Osteocyte (in vitro differentiated cells): ENCODE data around the gene ST3GAL5. TPM values are rescaled to one million over a fixed set of nuclear protein-coding genes. Genes with fewer than 3 reads are reported as not detected.
"Not testable (repeated sequence)": the region's sequence is repeated elsewhere in the genome, so short reads cannot be mapped to it uniquely, and the experiment has no call there.

Source experiments
- DNase-seq: peaks from one replicate; pipeline ENCODE4 v3.0.0; 2021; ENCODE audit warnings: mixed read lengths; ENCODE audit not compliant: unreplicated experiment; ENCODE audit errors: extremely low spot score
- H3K27ac Mint-ChIP-seq: one replicate; pipeline ENCODE4 v1.8.0; 2021; ENCODE audit warnings: mild to moderate bottlenecking, mixed read lengths; ENCODE audit not compliant: unreplicated experiment
- H3K27me3 Mint-ChIP-seq: one replicate; pipeline ENCODE4 v1.8.0; 2021; ENCODE audit warnings: mixed read lengths; ENCODE audit not compliant: unreplicated experiment
- H3K36me3 Mint-ChIP-seq: one replicate; pipeline ENCODE4 v1.8.0; 2021; ENCODE audit warnings: mixed read lengths; ENCODE audit not compliant: unreplicated experiment
- H3K4me1 Mint-ChIP-seq: one replicate; pipeline ENCODE4 v1.8.0; 2021; ENCODE audit warnings: mixed read lengths; ENCODE audit not compliant: unreplicated experiment
- H3K4me3 Mint-ChIP-seq: one replicate; pipeline ENCODE4 v1.8.0; 2021; ENCODE audit warnings: mild to moderate bottlenecking, moderate library complexity, mixed read lengths; ENCODE audit not compliant: unreplicated experiment
- H3K9me3 Mint-ChIP-seq: one replicate; pipeline ENCODE4 v1.8.0; 2021; ENCODE audit warnings: mixed read lengths; ENCODE audit not compliant: unreplicated experiment
- CTCF ChIP-seq: fragments of 200-600 bp; sonication (generic); IDR thresholded peaks from 2 replicates; pipeline ENCODE4 v1.5.0; 2021; ENCODE audit warnings: antibody characterized with exemption, mild to moderate bottlenecking, moderate library complexity
- total RNA-seq: library from RNA; stranded (reverse); gene quantifications from 2 replicates; pipeline ENCODE4 v1.2.1, GENCODE V29; 2021

ST3GAL5 gene
- total RNA-seq, 1 donor from 2014 or later = 42.2 TPM

- peak overlapping the region; percentile 74 for H3K27ac Mint-ChIP-seq
- no peak for DNase-seq
- TF ChIP-seq CTCF = peak; percentile 35
- H3K4me1 Mint-ChIP-seq = peaks cover 63% of the 10 kb centered on the region
- peak overlapping the region; percentile 79 for H3K4me3 Mint-ChIP-seq
- H3K27me3 Mint-ChIP-seq = no peaks in the 10 kb centered on the region
- H3K36me3 Mint-ChIP-seq = peaks cover 6% of the 10 kb centered on the region
- no peaks in the 10 kb centered on the region for H3K9me3 Mint-ChIP-seq
Measured at GRCh38 chr2:85887566-85888019, 1.2 kb downstream of the ST3GAL5 start.

GRCh38 chr2:85886590-85886989, 2.2 kb downstream of the ST3GAL5 start:
- peaks cover 58% of the 10 kb centered on the region for H3K4me1 Mint-ChIP-seq
- H3K36me3 Mint-ChIP-seq = peaks cover 6% of the 10 kb centered on the region
- DNase-seq = no peak
- H3K4me3 Mint-ChIP-seq = peak overlapping the region; percentile 79
- no peak for TF ChIP-seq CTCF
- H3K9me3 Mint-ChIP-seq = no peaks in the 10 kb centered on the region
- H3K27me3 Mint-ChIP-seq = no peaks in the 10 kb centered on the region
- peak overlapping the region; percentile 74 for H3K27ac Mint-ChIP-seq

- no peak for TF ChIP-seq CTCF
- Mint-ChIP-seq H3K27ac (peak overlapping the region; percentile 74), H3K9me3 (no peaks in the 10 kb centered on the region), H3K4me1 (peaks cover 60% of the 10 kb centered on the region), H3K36me3 (peaks cover 10% of the 10 kb centered on the region), H3K4me3 (peak overlapping the region; percentile 79), H3K27me3 (no peaks in the 10 kb centered on the region)
- no peak for DNase-seq
Measured at GRCh38 chr2:85886141-85886540, 2.6 kb downstream of the ST3GAL5 start.

GRCh38 chr2:85881781-85882180, 7.0 kb downstream of the ST3GAL5 start:
- DNase-seq, H3K9me3 Mint-ChIP-seq, H3K27me3 Mint-ChIP-seq, H3K4me3 Mint-ChIP-seq, H3K27ac Mint-ChIP-seq: not testable (repeated sequence)
- H3K36me3 Mint-ChIP-seq = peaks cover 16% of the 10 kb centered on the region
- H3K4me1 Mint-ChIP-seq = peaks cover 60% of the 10 kb centered on the region

- Mint-ChIP-seq H3K36me3 (peaks cover 16% of the 10 kb centered on the region), H3K4me1 (peaks cover 51% of the 10 kb centered on the region)
- not testable (repeated sequence) for H3K4me3 Mint-ChIP-seq, H3K9me3 Mint-ChIP-seq, H3K27me3 Mint-ChIP-seq, H3K27ac Mint-ChIP-seq, DNase-seq
Measured at GRCh38 chr2:85880716-85881328, 8.0 kb downstream of the ST3GAL5 start.

GRCh38 chr2:85878719-85879370, 9.9 kb downstream of the ST3GAL5 start:
- H3K4me3 Mint-ChIP-seq = no peak overlapping the region
- TF ChIP-seq CTCF = no peak
- no peak for DNase-seq
- no peaks in the 10 kb centered on the region for H3K9me3 Mint-ChIP-seq
- peak overlapping the region; percentile 66 for H3K27ac Mint-ChIP-seq
- peaks cover 46% of the 10 kb centered on the region for H3K4me1 Mint-ChIP-seq
- H3K27me3 Mint-ChIP-seq = no peaks in the 10 kb centered on the region
- peaks cover 16% of the 10 kb centered on the region for H3K36me3 Mint-ChIP-seq
